ENCODE results near the gene HTR3B. TPM values are rescaled to one million over a fixed set of nuclear protein-coding genes. Genes with fewer than 3 reads are reported as not detected.

Gene HTR3B
- total RNA-seq, 4 donors from 2014 or later: not detected

DNA sequence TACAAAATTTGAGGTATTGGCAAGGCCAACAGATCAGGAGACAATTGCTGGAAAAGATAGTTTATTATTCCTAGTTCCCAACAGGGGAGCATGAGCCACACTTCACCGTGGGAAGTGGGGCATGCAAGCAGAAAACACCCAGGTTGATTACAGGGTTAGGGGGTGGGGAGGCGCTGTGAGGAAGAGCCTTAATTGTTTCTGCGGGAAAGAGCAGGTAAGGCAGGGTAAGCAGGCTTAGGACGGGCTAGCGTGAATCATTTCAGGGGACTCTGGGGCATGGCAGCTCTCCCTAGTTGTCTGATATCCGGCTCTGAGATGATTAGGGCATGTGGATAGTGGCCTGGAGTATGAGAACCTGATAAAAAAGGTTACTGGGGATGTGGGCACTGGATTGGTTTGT is 49.6 kb downstream of the HTR3B start:
- intact Hi-C loops (cut with DNase I): no loop called here
- no peak overlapping the region for H3K27ac ChIP-seq (replicated peaks in 1 of 4)
- 59% methylated on average over 6 of the region's 6 CpGs for WGBS
- DNase-seq (ENCODE audit: extremely low spot score): no peak
- peaks cover 0 to 68% (median 4%) of the 10 kb centered on the region in 4 donors for H3K27me3 ChIP-seq
- no peaks in the 10 kb centered on the region for H3K4me1 ChIP-seq
- H3K36me3 ChIP-seq: no peaks in the 10 kb centered on the region
- no peaks in the 10 kb centered on the region for H3K9me3 ChIP-seq
- TF ChIP-seq CTCF (IDR thresholded peaks at IDR 0.05) (no peak), EP300 (IDR thresholded peaks at IDR 0.05) (no peak), POLR2AphosphoS5 (IDR thresholded peaks at IDR 0.05) (no peak), POLR2A (IDR thresholded peaks at IDR 0.05; ENCODE audit: low read depth) (no peak)
- no peak overlapping the region for H3K4me3 ChIP-seq

DNA sequence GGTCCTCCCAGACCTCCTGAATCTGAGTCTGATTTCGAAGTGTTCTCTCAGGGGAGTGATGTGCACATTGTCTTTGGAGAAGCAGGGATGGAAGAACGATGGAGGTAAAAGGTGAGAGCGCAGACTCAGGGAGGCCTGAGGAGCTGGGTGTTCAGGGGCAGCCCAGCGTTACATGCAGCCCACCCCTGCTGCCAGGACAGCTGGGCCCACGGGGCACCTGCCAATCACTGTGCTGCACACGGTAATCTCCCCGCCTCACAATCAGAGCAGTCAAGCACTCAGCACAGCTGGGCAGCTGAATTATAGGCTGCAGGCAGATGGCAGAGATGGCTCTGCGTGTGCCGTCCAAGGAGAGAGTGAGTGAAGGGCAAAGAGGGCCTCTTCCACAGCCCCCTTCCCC is 52.4 kb downstream of the HTR3B start:
- Histone ChIP-seq H3K27ac (replicated peaks in 1 of 4) (no peak overlapping the region), H3K27me3 (peaks cover 0 to 54% (median 3%) of the 10 kb centered on the region in 4 donors), H3K9me3 (no peaks in the 10 kb centered on the region), H3K4me1 (no peaks in the 10 kb centered on the region), H3K4me3 (no peak overlapping the region), H3K36me3 (no peaks in the 10 kb centered on the region)
- 51% methylated on average over 9 of the region's 9 CpGs for WGBS
- no peak for DNase-seq (ENCODE audit: extremely low spot score)
- intact Hi-C loops (cut with DNase I): no loop called here
- TF ChIP-seq EP300 (IDR thresholded peaks at IDR 0.05) (no peak), POLR2AphosphoS5 (IDR thresholded peaks at IDR 0.05) (no peak), CTCF (IDR thresholded peaks at IDR 0.05) (no peak), POLR2A (IDR thresholded peaks at IDR 0.05; ENCODE audit: low read depth) (no peak)

- H3K36me3 ChIP-seq: no peaks in the 10 kb centered on the region
- peaks cover 0 to 36% (median 0%) of the 10 kb centered on the region in 4 donors for H3K27me3 ChIP-seq
- no peak for DNase-seq (ENCODE audit: extremely low spot score)
- no peaks in the 10 kb centered on the region for H3K9me3 ChIP-seq
- H3K4me1 ChIP-seq: no peaks in the 10 kb centered on the region
- H3K27ac ChIP-seq (replicated peaks in 1 of 4): no peak overlapping the region
- no peak overlapping the region for H3K4me3 ChIP-seq
- intact Hi-C loops (cut with DNase I): no loop called here
- 72% methylated on average over 9 of the region's 9 CpGs for WGBS
- TF ChIP-seq POLR2A (IDR thresholded peaks at IDR 0.05; ENCODE audit: low read depth) (no peak), EP300 (IDR thresholded peaks at IDR 0.05) (no peak), CTCF (IDR thresholded peaks at IDR 0.05) (no peak), POLR2AphosphoS5 (IDR thresholded peaks at IDR 0.05) (no peak)
Observed at GRCh38 chr11:113960702-113961330, 56.2 kb downstream of the HTR3B start.

- Histone ChIP-seq H3K36me3 (no peaks in the 10 kb centered on the region), H3K9me3 (no peaks in the 10 kb centered on the region), H3K4me1 (no peaks in the 10 kb centered on the region), H3K27ac (replicated peaks in 1 of 4) (no peak overlapping the region), H3K4me3 (no peak overlapping the region), H3K27me3 (peaks cover 0 to 33% (median 0%) of the 10 kb centered on the region in 4 donors)
- intact Hi-C loops (cut with DNase I): no loop called here
- TF ChIP-seq EP300 (IDR thresholded peaks at IDR 0.05) (no peak), POLR2AphosphoS5 (IDR thresholded peaks at IDR 0.05) (no peak), POLR2A (IDR thresholded peaks at IDR 0.05; ENCODE audit: low read depth) (no peak), CTCF (IDR thresholded peaks at IDR 0.05) (no peak)
- WGBS: 64% methylated on average over 1 of the region's 1 CpG
- DNase-seq (ENCODE audit: extremely low spot score): no peak
Observed at GRCh38 chr11:113967361-113967760, 62.8 kb downstream of the HTR3B start.
